Ammon's horn (tissue), 1 donor: ENCODE measurements around the gene WDR55.
"Not testable (repeated sequence)": the region's sequence is repeated elsewhere in the genome, so short reads cannot be mapped to it uniquely, and the experiment has no call there.

Experiments
- DNase-seq: peaks from one replicate; pipeline ENCODE4 v3.0.0-alpha.2; 2016; ENCODE audit warnings: low spot score

Gene WDR55

GRCh38 chr5:140664359-140665119 is at the start of gene WDR55:
Gene WDR55, plus strand, starts transcription at chr5:140664904. Its CDS starts 9 bp downstream, at chr5:140664913.
- DNase-seq, result peak; percentile 97

GRCh38 chr5:140622301-140622700 is 42.4 kb upstream of the WDR55 start:
- no peak for DNase-seq

GRCh38 chr5:140623061-140623460 is 41.6 kb upstream of the WDR55 start:
- DNase-seq, result not testable (repeated sequence)

GRCh38 chr5:140624886-140625285 is 39.8 kb upstream of the WDR55 start:
- not testable (repeated sequence) for DNase-seq

GRCh38 chr5:140627972-140628371 is 36.7 kb upstream of the WDR55 start:
- no peak for DNase-seq

GRCh38 chr5:140628711-140629110 is 36.0 kb upstream of the WDR55 start:
- no peak for DNase-seq

GRCh38 chr5:140630292-140631035 is 34.2 kb upstream of the WDR55 start:
- DNase-seq, result no peak

- peak; percentile 38 for DNase-seq
Observed at GRCh38 chr5:140631036-140631417, 33.7 kb upstream of the WDR55 start.

- no peak for DNase-seq
Observed at GRCh38 chr5:140631831-140632365, 32.8 kb upstream of the WDR55 start.

GRCh38 chr5:140632366-140633020 is 32.2 kb upstream of the WDR55 start:
- peak; percentile 55 for DNase-seq

GRCh38 chr5:140633021-140633471 is 31.7 kb upstream of the WDR55 start, which contains the start of gene CD14:
Gene CD14, minus strand, starts transcription at chr5:140633175. Its CDS starts 104 bp downstream, at chr5:140633071.
- peak; percentile 37 for DNase-seq

GRCh38 chr5:140633501-140633900 is 31.2 kb upstream of the WDR55 start:
- DNase-seq, result no peak

GRCh38 chr5:140634103-140634502 is 30.6 kb upstream of the WDR55 start:
- DNase-seq, result no peak

GRCh38 chr5:140635291-140636257 is 29.1 kb upstream of the WDR55 start:
- DNase-seq, result no peak

GRCh38 chr5:140637371-140638100 is 27.2 kb upstream of the WDR55 start:
- DNase-seq, result no peak

GRCh38 chr5:140638898-140639147 is 25.9 kb upstream of the WDR55 start:
- DNase-seq, result not testable (repeated sequence)

- peak; percentile 99 for DNase-seq
Observed at GRCh38 chr5:140639148-140639981, 25.3 kb upstream of the WDR55 start, which contains the start of gene TMCO6. Gene TMCO6, plus strand, starts transcription at chr5:140639451. Its CDS starts 77 bp downstream, at chr5:140639528.

GRCh38 chr5:140641716-140642115 is 23.0 kb upstream of the WDR55 start:
- DNase-seq, result no peak

GRCh38 chr5:140642718-140643117 is 22.0 kb upstream of the WDR55 start:
- no peak for DNase-seq

- no peak for DNase-seq
Observed at GRCh38 chr5:140647042-140647419, 17.7 kb upstream of the WDR55 start.
